ENCODE data around the gene THSD4.
A peak's percentile ranks its signal among the peaks of the same experiment; 100 is the strongest.

THSD4 gene

GRCh38 chr15:71455107-71455506 lies 339.8 kb downstream of the THSD4 start:
- no peak for DNase-seq (ENCODE audit: low read depth)

DNA sequence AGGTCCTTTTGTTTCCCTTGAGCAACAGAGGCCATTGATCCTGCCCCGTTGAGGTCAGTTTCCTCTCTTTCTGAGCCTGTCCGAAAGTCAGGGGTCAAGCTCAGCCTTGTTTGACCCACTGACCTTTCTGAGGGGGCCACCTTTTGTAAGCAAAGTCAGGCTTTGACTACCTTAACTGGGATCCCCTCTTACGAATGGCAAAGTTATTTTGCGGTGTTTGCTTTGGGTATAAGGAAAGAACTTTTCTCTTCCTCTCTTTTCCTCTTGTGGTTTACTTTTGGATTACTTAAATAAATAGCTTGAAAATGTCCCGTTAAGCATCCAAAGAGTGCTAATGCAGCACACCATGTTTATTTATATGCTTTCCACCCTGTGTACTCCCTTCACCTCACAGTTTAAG lies 340.6 kb downstream of the THSD4 start:
- no peak for DNase-seq (ENCODE audit: low read depth)

DNA sequence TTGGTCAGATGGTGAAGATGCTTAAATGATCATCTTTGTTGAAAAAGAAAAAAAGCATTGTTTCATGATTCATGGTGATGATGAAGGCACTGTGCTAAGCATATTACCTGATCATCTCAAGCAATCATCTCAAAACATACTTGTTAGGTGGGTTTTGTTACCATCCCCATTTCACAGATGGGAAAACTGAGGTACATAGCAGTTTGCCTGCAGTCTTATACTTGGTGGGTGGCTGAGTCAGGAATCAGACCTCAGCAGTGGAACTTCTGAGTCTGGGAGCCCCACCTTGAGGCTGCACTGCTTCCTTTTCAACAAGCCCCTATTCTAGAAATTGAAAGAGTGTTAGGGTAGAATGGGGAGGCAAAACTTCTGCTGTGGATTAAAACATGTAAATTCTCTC lies 341.1 kb downstream of the THSD4 start:
- no peak for DNase-seq (ENCODE audit: low read depth)

- DNase-seq (ENCODE audit: low read depth) = no peak
These were observed 341.5 kb downstream of the THSD4 start for GRCh38 chr15:71456811-71457210.

GRCh38 chr15:71458089-71458660 lies 342.9 kb downstream of the THSD4 start:
- no peak for DNase-seq (ENCODE audit: low read depth)

DNA sequence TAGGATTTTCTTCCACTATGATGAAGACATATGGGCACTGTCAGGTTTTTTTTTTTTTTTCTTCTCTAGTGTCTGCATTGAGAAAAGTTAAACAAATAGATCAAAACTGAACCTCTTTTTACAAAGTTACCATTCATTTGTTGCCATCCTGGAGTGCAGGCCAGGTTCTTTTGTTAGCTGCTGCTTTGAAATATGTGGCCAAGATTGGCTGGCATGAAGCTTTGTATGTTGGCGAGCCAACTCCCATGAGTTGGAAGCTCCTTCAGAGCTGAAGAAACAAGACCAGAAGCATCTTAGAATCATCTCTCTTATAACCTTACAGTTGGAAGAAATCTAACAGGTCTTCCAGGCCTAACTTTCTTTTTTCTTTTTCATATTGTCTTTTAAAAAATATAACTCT lies 346.5 kb downstream of the THSD4 start:
- no peak for DNase-seq (ENCODE audit: low read depth)

DNA sequence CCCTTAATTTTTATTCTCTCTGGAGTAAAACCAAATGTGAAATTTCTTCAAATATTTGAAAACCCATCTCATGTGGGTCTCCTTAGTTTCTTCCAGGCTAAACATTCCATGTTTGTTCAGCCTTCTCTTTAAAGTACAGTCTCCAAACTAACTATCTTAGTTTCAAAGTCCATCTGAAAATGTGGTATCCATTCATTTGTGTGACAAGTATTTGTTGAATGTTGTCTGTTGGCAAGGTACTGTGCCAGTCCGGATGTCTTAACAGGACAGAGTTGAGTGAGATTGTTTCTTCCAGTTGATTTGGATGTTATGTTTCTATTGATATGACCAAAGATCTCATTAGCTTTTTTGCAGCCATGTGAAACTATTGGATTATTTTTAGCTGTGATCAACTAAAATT lies 347.4 kb downstream of the THSD4 start:
- DNase-seq (ENCODE audit: low read depth) = no peak

DNA sequence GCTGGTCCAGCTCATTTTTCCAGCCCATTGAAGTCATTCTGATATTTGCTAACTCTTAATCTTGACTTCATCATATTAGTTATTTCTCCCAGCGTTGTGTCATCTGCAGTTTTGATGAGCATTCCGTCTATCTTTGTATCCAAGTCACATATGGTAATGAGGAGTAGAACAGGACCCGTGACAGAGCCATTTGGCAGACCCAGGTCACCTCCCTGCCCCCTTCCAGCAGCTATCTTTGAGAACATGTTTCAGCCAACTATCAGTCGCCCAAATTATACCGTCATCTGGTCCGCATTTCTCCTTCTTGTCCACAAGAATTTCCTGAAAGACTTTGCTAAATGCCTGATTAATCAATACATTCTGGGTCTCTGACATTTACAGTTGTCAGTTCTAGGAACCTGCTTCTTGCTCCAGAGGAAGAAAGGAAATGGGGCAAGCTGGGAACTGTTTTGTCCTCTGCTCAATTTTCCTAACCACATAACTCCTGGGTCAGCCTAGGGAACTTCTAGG lies 347.9 kb downstream of the THSD4 start:
- no peak for DNase-seq (ENCODE audit: low read depth)

GRCh38 chr15:71465131-71465955 lies 350.1 kb downstream of the THSD4 start:
- DNase-seq (ENCODE audit: low read depth) = no peak

DNA sequence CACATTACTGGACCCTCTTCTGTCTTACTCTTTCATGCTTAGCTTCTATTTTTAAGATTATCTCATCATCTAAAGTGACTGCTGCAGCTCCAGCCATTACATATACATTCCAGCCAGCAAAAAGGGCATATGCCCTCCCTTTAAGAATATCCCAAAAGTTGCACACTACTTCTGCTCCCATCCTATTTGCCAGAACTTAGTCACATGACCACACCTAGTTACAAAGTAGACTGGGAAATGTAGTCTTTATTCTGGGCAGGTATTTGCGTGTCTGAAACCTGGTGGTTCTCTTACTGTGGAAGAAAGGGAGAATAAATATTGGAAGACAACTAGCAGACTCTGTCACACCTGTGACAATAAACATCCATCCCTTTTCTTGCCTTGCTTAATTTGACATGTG lies 353.4 kb downstream of the THSD4 start:
- no peak for DNase-seq (ENCODE audit: low read depth)

DNA sequence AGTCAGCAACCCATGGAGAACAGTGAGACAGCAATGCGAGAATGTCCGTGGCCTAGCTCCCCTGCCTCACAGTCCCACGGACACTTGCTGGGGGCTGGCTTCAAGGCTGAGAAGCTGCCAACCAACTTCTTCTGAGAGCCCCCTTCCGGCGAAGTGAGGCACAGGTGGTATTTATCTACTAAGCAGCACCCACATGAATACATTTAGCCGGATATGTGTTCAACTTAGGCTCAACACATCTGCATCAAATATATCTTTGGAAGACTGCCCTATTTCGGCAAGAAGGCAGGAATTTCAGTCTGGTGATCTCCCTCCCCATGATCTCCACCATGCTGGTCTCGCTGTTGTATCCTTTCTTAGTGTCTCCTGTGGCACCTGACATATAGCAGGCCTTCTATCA lies 354.1 kb downstream of the THSD4 start:
- DNase-seq (ENCODE audit: low read depth) = no peak

DNA sequence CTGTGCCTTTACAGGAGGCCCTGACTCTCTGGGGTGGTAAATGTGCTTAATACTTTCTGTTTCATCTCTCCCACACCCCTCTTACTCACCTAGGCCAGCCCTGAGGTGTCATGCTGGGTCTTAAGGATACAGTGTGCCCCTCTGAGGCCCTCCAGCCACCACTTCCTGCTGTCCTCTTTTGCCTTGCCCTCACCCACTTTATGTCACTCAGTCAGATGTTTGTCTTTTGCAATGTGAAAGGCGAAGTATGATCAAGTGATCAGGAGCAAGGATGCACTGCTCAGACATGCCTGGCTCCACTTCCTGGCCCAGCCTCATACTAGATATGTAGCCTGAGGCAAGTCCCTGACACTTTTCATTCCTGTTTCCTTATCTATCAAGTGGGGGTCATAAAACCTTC lies 356.1 kb downstream of the THSD4 start:
- no peak for DNase-seq (ENCODE audit: low read depth)

GRCh38 chr15:71472566-71472965 lies 357.3 kb downstream of the THSD4 start:
- no peak for DNase-seq (ENCODE audit: low read depth)

DNA sequence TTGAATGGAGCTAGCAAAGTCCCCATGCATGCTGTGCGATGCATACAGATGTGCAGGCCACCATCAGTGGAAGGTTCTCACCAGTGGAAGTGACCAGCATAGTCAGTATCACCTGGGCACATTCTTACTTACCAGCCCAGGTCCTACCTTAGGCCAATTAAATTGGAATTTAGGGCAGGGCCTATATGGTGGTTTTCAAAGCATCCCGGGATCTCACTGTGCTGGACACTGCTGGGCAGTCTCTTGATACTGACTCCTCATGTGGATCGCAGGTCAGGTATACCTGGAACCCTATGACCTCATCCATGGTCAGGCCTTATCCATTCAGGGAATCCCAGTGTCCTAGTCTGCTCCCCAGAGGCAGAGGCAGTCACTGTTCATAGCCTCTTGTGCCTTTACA lies 358.5 kb downstream of the THSD4 start:
- no peak for DNase-seq (ENCODE audit: low read depth)

DNA sequence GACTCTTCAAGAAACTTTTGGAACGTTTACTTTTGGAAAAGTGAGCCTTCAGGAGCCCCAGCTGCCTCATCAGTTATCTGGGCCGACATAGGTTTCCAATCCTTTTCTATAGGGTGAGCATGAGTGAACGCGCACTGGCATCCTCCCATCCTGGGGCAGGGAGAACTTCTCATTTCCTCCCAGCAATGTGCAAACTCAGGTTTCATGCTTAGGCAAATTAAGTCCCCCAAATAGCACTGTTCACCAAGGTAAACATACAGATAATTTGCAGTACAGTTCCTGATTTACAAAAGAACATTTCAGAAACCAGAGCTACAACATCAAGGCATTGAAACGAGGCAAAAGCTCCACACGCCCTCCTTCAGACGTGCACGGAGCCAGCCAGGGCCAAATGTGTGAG lies 361.6 kb downstream of the THSD4 start:
- DNase-seq (ENCODE audit: low read depth) = no peak

DNA sequence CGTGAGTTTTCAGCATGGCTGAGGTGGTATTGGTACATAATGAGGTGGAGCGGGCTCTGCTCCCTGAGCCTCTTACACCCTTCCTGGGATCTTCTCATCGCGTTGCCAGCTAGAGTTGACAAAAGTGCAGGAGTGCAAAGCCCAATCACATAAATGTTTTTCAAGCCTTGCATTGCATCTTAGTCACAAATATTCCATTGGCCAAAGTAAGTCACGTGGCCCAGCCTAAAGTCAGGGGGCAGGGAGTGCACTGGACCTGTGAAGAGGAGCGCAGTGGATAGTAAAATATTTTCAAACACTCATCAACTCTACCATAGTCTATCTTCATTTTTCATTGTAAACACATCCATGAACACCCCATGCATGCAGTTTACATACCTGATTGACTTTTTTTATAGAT lies 365.3 kb downstream of the THSD4 start:
- DNase-seq (ENCODE audit: low read depth) = no peak

DNA sequence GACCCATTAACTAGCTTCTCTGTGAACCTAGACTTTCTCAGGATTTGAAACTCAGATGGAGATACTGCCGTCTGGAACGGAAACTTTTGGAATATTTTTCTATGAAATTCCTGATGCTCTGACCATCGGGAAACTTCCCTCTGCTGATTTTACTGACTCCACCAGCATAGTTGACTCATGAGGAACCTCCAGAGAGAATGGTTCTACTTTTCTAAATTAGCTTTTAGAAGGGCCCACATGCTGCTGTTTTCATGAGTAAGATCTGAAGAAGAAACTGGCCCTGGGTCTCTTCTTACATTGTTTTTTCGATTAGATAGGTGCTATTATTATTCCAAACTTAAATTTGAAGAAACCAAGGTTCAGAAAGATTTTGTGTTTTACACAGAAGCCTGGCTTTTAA lies 368.8 kb downstream of the THSD4 start:
- peak; percentile 55 for DNase-seq (ENCODE audit: low read depth)

- DNase-seq (ENCODE audit: low read depth) = peak; percentile 29
These were observed 369.9 kb downstream of the THSD4 start for GRCh38 chr15:71485094-71485693.

GRCh38 chr15:71489570-71489969 lies 374.3 kb downstream of the THSD4 start:
- DNase-seq (ENCODE audit: low read depth) = no peak

DNA sequence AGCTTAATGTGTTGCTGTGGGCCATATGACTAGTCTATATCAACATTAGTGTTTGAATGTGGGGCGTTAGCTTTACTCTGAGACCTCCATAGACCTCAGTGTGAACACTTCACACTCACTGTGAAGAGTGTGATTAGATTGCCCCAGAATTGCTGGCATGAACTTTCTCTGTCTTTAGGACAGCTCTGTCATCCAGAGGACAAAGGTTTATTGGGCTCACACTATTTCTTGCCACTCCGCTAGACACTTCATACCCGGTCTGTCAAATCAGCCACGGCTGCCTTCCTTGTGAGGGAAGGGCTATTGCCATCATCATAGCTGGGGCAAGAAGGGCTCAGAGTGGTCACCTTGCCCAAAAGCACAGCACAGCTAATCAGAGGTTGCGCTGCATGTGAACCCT lies 378.3 kb downstream of the THSD4 start:
- DNase-seq (ENCODE audit: low read depth) = no peak

DNA sequence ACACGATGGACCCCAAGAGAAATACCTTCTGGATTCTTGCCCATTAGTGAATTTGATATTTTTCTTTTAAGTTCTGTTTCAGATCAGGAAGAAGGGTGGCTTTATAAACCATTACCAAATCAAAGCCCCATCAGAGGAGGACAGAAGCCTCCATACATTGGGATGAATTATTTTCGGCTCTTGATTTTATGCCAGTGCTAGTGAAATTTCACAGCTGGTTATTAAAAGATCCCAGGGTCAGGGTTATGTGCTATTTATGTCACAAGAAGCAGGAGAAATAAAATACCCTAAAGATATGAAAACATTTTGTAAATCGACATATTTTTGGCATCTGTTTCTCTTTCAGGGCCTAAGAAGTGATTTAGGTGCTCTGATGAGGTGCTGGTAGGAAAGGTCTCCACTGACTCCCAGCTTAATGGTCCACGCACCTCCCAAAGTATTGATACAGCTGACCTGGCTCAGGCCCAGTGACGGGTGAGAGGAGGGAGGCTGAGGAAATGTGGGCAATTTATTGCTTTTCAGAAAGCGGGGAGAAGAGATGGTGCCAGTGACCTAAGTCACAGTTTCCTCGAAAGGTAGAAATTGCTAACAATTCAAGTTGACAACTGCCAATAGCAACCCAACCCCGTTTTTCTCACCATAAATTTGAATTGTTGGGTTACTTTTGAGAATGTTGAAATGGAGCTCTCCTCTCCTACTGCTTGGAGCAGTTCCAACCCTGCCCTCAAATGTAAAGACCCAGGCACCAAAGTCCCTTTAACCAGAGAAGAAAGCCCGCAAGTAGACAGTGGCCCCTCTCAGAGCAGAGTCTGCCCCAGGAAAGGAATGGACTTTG lies 379.5 kb downstream of the THSD4 start:
- DNase-seq (ENCODE audit: low read depth) = no peak

DNA sequence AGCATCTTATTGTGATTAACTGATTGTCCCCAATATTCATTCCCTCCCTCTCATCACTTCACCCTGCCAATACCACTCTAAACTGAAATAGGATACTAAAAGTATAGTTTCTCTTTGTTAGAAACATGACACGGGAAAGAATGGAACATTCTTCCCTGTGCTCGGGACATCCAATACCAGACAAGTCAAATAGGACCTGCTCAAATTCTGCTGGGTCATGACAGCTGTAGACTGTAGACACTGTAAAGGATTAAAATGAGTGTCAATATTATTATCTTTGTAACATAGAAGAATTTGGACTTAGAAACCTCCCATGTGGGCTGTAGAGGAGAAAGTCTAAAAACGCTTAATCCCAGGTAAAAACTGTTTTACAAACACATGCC lies 380.1 kb downstream of the THSD4 start:
- DNase-seq (ENCODE audit: low read depth) = no peak

All from stromal cell of bone marrow (primary cell).